Measurements from ENCODE around the gene EVC.

EVC gene

GRCh38 chr4:5750052-5750945, 39.3 kb downstream of the EVC start:
- peak; percentile 62 for DNase-seq (ENCODE audit: low read depth)
- TF ChIP-seq CTCF (IDR thresholded peaks at IDR 0.05; ENCODE audit: low read length, missing control alignments) = no peak
- H3K4me3 ChIP-seq (replicated peaks; ENCODE audit: low read depth, low read length) = no peak overlapping the region

- peak; percentile 97 for DNase-seq (ENCODE audit: low read depth)
- H3K4me3 ChIP-seq (replicated peaks; ENCODE audit: low read depth, low read length) = no peak overlapping the region
- TF ChIP-seq CTCF (IDR thresholded peaks at IDR 0.05; ENCODE audit: low read length, missing control alignments) = no peak
Observed at GRCh38 chr4:5750946-5751665, 40.1 kb downstream of the EVC start.

- no peak for TF ChIP-seq CTCF (IDR thresholded peaks at IDR 0.05; ENCODE audit: low read length, missing control alignments)
- no peak for DNase-seq (ENCODE audit: low read depth)
- H3K4me3 ChIP-seq (replicated peaks; ENCODE audit: low read depth, low read length) = no peak overlapping the region
Observed at GRCh38 chr4:5751666-5752375, 40.8 kb downstream of the EVC start.

- no peak for TF ChIP-seq CTCF (IDR thresholded peaks at IDR 0.05; ENCODE audit: low read length, missing control alignments)
- peak; percentile 74 for DNase-seq (ENCODE audit: low read depth)
- H3K4me3 ChIP-seq (replicated peaks; ENCODE audit: low read depth, low read length) = no peak overlapping the region
Observed at GRCh38 chr4:5752376-5753184, 41.6 kb downstream of the EVC start.

GRCh38 chr4:5753366-5753765, 42.4 kb downstream of the EVC start:
- H3K4me3 ChIP-seq (replicated peaks; ENCODE audit: low read depth, low read length) = no peak overlapping the region
- DNase-seq (ENCODE audit: low read depth) = no peak
- no peak for TF ChIP-seq CTCF (IDR thresholded peaks at IDR 0.05; ENCODE audit: low read length, missing control alignments)

Measured in fibroblast of pulmonary artery (primary cell).